NK-92 (cell line): ENCODE measurements around the gene RNASE2.
"Not testable (repeated sequence)": the region's sequence is repeated elsewhere in the genome, so short reads cannot be mapped to it uniquely, and the experiment has no call there.

Source experiments
- DNase-seq: peaks from one replicate; lab custom pipeline; 2025; ENCODE audit not compliant: unreplicated experiment; lab: John Stamatoyannopoulos, UW

Gene RNASE2

DNA sequence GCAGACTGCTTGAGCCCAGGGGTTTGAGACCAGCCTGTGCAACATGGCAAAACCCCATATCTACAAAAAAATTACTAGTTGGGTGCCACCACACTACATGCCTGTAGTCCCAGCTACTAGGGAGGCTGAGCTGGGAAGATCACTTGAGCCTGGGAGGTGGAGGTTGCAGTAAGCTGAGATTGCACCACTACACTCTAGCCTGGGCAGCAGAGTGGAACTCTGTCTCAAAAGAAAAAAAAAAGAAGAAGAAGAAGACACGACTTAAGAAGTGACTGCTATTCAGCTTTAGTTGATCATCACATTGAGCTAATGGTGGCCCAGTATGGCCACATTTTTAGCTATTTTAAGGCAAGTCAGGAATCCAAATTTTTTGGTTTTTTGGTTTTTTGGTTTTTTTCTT lies 25.6 kb downstream of the RNASE2 start:
- no peak for DNase-seq

DNA sequence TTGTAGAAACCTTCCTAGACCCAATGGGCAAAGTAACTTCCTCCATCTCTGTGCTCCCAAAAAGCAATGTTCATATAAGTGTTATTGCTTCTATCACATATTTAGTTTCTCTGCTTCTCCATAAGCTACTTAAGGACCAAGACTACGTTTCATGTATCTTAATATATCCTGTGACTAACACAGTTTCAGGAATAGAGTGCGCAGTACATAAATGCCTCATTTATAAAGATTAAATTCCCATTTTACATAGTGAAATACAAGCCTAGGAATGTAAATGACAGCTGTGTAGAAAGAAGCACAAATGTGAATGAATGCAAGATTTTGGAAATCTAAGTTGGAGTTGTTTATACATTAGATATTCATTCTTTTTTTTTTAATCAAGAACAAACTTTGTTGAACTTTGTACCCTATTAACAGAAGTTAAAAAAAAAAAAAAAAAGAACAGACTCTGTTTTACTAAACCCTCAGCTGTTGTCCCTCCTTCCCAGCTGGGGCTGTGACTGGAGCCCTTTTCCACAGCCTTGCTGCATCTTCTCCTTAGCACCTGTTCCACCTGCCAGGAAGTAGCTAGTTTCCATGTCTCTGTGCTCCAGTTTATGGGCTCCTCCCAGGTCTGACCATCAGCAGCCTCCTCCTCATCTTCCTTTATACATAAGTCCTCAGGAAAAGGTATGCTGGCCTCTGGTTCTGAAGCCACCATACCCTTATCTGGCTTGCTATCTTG lies 27.5 kb downstream of the RNASE2 start:
- DNase-seq: no peak

DNA sequence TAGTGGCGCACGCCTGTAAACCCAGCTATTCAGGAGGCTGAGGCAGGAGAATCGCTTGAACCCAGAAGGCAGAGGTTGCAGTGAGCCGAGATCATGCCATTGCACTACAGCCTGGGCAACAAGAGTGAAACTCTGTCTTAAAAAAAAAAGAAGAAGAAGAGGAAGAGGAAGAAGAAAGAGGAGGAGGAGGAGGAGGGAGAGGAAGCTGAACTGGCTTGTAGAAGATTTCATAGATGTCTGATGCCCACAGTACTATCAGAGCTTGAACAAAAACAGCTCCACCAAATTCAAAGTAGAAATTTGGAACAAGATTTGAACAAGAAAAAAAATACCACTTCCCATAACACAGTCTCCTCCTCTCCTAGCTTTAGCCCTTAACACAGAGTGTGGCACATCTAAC lies 30.4 kb downstream of the RNASE2 start:
- DNase-seq: not testable (repeated sequence)

DNA sequence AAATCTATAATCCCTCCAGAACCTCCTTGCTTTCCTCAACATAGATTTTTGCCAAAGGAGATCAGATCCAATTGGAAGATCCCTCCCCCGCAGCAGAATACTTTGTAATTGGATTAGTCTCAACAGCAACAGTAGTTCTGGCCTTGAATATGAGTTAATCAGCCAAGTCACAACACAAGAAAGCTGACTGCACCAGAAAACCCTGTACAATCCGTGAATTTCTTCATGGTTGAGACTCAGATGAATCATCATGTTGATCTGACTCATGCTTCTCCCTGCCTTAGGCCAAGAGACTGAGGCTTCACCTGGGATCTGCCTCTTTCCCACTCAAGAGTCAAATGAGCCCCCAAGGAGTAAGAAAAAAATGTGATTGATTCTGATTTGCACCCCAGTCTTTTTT lies 31.5 kb downstream of the RNASE2 start:
- DNase-seq: no peak

DNA sequence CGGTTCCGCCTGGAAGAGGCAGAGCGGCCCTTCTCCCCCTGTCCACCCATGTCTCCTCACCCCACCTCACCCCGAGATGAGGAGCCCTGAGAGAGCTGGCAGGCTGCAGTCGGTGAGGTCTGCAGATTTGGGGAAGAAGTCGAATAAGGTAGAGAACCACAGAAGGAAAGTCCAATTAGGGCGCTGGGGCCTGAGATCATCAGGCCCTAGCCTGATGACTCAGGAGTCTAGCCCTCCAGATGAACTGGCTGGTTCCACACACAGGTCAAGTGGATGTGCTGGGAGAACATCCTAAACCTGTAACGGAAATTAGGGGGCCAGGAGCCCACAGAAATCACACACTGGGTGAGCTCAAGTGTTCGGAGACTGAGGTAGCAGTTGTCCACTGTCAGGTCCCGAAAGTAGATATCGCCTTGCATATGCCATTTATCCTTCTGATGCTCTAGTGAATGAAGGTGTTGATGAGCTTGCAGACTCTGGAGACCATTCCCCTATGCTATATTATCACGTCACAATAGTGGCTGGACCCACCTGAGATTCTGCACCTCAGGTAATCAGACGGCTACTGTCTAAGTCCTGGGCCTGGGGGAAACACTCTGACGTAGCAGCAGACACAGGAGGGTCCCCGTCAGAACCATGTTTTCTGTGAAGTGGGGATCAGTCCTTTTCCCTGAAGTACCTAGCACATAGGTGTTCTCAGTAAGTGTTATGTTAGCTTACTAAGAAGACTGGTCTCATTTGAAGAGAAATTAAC lies 33.6 kb downstream of the RNASE2 start:
- no peak for DNase-seq

DNA sequence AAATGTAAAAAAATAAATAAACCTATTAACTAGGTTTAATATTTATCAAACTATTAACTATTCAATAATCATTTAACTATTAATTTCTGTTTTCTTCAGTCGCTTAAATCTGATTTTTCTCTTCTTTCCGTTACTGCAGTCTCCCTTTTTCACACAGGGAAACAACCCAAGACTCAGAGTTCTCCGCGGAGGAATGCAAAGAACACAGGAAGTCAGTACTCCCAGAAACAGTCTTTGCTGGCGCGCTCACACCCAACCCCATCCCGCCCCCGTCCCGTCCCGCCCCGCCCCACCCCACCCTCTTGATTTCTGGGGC lies 34.1 kb downstream of the RNASE2 start:
- no peak for DNase-seq

DNA sequence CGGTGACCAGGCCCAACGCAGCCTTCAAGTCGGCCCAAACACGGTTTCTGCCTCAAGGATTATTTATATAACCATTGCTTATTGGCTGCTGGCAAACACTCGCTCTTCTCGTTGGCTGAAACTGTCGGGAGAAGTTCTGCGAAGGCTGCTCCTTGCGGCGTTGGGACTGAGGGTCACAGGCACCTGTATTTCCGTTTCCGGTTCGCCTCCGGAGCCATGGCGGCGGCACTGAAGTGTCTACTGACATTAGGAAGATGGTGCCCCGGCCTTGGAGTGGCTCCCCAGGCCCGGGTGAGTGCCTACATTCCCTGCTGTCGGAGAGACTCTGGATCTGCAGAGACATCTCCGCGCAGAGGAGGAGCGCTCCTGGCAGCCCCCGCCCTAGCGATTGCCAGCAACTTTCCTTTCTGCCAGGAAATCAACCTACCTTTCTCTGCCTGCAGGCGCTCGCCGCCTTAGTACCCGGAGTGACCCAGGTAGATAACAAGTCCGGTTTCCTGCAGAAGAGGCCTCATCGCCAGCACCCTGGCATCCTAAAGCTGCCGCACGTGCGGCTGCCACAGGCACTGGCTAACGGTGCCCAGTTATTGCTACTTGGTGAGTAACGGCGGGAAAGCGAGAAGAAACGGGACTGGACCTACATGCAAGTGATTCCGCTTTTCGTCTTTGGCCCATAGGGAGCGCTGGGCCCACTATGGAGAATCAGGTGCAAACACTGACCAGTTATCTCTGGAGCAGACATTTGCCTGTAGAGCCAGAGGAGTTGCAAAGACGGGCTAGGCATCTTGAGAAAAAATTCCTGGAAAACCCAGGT lies 34.7 kb downstream of the RNASE2 start, which contains the start of gene METTL17:
Gene METTL17, plus strand, starts transcription at position 194 of the 814 bp plus-strand sequence. Its CDS starts 23 bp downstream, at position 217.
- DNase-seq: no peak

DNA sequence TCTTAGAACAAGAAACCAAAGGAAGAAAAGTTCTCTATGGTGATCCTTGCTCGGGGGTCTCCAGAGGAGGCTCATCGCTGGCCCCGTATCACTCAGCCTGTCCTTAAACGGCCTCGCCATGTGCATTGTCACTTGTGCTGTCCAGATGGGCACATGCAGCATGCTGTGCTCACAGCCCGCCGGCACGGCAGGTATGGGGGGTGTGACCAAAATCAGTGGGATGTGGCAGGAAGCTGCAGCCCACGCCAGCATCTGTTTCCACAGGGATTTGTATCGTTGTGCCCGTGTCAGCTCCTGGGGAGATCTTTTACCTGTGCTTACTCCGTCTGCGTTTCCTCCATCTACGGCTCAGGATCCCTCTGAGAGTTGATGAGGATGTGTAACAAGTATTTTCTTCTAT lies 41.2 kb downstream of the RNASE2 start:
- no peak for DNase-seq

DNA sequence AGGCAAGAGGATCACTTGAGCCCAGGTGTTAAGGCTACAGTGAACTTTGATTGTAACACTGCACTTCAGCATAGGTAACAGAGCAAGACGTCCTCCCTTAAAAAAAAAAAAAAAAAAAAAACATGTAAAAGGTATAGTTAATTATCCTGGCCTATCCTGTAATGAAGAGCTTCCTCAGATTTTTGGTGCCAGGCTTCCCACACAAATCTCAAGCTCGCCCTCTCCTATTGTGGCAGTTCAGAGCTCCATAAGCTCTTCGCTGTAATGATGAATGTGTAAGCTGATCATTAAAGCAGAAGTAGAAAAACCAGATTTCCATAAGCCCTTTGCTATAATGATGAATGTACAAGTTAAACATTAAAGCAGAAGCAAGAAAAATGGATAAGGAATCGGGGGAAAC lies 41.8 kb downstream of the RNASE2 start:
- no peak for DNase-seq

DNA sequence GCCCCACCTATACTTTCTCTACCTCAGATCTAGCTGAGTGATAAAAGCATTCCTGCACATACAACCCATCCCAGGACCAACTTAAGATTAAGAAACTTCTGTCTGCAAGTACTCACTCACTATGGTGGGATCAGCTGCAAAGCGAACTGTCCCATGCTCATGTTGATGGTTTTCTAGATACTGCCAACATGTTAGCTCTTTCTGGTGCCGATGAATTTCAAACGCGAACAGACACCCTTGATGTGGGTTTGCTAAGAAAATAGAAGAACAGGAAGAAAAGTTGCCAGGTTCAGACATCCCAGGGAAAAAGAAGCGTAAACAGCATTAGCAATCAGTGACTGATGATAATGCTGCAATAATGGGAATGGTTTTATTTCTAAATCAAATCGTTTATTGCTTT lies 42.3 kb downstream of the RNASE2 start:
- DNase-seq: no peak

DNA sequence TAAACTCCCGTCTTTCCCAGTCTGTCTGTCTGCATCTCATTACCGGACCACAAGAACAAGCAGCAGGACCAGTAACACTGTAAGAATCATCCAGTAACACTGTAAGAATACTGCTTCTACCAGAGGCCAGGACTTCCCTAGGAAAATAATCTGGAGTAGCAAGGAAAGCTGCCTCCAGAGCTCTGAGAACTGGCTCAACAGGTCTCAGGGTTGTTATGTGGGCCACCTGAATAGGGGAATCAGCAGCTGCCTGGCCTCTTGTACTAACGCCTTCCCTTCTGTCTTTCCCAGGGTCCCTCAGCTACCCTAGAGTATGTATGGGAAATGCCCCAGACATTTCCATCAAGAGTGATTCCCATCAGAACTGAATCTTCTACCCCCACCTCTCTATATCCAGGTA lies 42.9 kb downstream of the RNASE2 start:
- DNase-seq: no peak

DNA sequence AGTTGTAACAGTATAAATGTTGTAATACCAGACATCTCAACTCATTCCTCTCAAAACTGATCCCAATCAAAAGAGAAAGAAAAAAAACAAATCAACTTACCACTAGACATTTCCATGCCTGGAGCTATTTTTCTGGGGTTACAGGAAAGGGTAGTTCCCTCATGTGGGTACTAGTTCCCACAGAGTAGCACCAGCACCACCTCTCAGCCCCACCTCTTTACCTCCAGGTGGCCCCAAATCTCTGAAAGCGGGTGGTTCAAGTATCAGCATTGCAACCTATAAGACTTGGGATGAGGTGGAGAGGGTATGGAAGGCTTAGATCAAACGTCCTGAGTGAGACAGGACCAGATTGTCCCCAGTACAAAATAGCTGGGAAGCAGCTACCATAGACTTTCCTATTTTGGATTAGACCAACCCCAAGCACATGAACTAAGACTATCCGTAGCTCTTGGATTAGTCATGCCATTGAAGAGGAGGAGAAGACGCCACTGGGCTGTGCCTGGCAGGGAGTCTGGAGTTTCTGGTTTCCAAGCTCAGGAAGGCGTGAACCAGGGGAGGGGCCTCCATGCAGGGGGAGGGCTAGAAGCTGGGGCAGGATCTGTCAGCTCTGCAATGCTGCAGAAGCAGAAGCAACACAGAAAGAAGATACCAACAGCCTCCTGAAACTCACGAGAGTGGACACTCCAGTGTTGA lies 43.5 kb downstream of the RNASE2 start, which contains the start of gene SLC39A2:
Gene SLC39A2, plus strand, starts transcription at position 620 of the 693 bp plus-strand sequence. CDS start 154 bp downstream, outside the sequence.
- DNase-seq: no peak

DNA sequence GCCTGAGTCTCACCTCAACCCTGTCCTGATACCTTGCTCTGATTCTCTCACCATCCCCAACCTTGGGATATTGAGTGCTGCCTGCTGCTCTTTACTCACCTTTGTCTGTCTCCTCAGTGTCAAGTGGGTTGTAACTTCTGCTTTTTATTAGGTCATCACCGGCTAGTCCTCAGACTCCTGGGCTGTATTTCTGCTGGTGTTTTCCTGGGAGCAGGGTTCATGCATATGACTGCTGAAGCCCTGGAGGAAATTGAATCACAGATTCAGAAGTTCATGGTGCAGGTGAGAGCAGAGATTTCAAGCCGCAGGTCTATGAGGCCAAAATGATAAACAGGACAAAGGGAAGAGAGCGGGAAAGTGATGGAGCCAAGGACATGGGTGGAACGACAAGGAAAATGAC lies 44.3 kb downstream of the RNASE2 start:
- no peak for DNase-seq

DNA sequence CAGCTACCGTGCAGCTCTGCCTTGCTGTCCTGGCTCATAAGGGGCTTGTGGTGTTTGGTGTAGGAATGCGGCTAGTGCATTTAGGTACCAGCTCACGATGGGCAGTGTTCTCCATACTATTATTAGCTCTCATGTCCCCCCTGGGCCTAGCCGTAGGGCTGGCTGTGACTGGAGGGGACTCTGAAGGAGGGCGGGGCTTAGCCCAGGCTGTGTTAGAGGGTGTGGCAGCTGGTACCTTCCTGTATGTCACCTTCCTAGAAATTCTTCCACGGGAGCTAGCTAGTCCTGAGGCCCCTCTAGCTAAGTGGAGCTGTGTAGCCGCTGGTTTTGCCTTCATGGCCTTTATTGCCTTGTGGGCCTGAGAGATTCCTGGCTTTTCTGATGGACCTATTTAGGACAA lies 45.9 kb downstream of the RNASE2 start:
- no peak for DNase-seq

DNA sequence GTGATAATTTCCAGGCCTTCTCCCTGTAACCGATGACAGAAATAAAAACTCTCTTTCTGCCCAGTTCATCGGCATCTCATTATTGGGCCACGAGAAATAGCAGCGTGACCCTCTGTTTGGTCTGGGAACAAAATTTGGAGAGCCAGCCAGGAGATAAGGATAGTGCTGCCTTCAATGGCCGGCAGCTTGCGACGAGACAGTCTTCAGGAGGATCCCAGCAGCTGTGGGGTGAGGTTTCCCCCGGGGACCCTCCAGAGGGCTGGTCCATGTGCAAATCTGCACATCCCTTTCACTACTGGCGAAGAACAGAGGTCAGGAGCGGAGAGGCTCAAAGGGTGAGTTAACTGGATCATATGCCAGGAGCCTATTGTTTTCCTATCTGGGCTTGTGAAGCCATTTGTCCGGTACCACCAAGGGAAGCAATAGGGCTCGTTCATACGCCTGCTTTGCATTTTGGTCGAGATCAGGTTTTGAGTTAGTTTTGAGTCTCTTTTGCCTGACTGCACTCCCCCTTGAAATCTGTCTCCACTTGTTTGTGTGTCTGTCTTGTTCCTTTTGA lies 48.6 kb downstream of the RNASE2 start:
- DNase-seq: no peak
